LNCaP clone FGC (cell line): ENCODE results near the gene RNASEH2B.

Experiments
- DNase-seq: peaks from one replicate; pipeline ENCODE4 v3.0.0-alpha.2; 2011; ENCODE audit warnings: low read depth
- H3K4me3 ChIP-seq: 2 replicates; pipeline ENCODE4 v1.5.1; 2011; ENCODE audit warnings: mild to moderate bottlenecking, low read depth, low read length, control low read depth
- TF ChIP-seq, protein P1 (sequence below): IDR thresholded peaks from 2 replicates; pipeline ENCODE4 v1.5.1; 2012; ENCODE audit warnings: mild to moderate bottlenecking; ENCODE audit not compliant: control insufficient read depth, insufficient read depth; ENCODE audit errors: extremely low read depth

The RNASEH2B gene

DNA sequence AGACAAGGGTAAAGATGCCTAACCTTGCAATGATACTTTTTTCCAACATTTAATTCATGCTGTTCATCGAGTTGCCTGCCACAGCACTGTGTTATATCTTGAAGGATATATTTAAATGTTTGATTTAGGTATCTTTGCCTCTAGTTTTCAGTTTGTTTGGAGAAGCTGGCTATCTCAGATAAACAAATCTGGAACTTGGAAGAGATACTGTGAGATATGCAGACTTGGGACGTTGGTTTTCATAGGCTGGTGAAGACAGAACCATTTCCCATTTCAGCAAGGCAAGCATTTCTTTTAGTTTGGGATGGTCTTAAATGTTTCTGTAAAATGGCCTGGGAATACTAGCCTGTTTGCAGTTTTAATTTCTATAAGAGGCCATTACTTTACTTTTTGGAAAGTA is 3.3 kb downstream of the RNASEH2B start:
- H3K4me3 ChIP-seq, result no peak overlapping the region
- no peak for DNase-seq
- TF ChIP-seq, protein P1, sequence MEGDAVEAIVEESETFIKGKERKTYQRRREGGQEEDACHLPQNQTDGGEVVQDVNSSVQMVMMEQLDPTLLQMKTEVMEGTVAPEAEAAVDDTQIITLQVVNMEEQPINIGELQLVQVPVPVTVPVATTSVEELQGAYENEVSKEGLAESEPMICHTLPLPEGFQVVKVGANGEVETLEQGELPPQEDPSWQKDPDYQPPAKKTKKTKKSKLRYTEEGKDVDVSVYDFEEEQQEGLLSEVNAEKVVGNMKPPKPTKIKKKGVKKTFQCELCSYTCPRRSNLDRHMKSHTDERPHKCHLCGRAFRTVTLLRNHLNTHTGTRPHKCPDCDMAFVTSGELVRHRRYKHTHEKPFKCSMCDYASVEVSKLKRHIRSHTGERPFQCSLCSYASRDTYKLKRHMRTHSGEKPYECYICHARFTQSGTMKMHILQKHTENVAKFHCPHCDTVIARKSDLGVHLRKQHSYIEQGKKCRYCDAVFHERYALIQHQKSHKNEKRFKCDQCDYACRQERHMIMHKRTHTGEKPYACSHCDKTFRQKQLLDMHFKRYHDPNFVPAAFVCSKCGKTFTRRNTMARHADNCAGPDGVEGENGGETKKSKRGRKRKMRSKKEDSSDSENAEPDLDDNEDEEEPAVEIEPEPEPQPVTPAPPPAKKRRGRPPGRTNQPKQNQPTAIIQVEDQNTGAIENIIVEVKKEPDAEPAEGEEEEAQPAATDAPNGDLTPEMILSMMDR, result no peak

- TF ChIP-seq, protein P1, result no peak
These were observed 4.6 kb downstream of the RNASEH2B start for GRCh38 chr13:50914176-50914700.

GRCh38 chr13:50914848-50915247 is 5.3 kb downstream of the RNASEH2B start:
- no peak for DNase-seq

More at GRCh38 chr13:50914176-50914700, 4.6 kb downstream of the RNASEH2B start:
- DNase-seq, result no peak
- no peak overlapping the region for H3K4me3 ChIP-seq

DNA sequence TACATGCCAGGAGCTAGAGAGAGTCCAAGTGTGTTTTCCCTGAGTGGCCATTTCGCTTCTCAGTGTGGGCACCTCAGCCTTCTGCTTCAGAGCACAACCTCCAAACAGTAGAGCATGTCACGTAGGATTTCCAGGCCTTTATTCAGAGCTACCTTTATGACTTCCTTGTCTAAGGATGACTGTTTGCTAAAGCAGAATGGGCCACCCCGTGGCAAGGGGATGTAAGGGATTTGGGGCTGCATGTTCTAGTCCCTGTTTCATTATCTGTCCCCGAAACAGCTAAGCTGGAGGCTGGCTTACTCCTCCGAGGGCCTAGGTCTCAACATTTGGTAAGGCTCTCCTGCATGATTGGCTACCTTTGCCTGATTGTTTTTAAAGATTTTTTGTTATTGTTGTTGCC is 6.0 kb downstream of the RNASEH2B start:
- no peak overlapping the region for H3K4me3 ChIP-seq
- no peak for DNase-seq
- TF ChIP-seq, protein P1, result no peak

More at GRCh38 chr13:50914848-50915247, 5.3 kb downstream of the RNASEH2B start:
- TF ChIP-seq, protein P1, result no peak
- no peak overlapping the region for H3K4me3 ChIP-seq

GRCh38 chr13:50916701-50917184 is 7.2 kb downstream of the RNASEH2B start:
- DNase-seq, result no peak
- no peak overlapping the region for H3K4me3 ChIP-seq
- TF ChIP-seq, protein P1, result no peak

DNA sequence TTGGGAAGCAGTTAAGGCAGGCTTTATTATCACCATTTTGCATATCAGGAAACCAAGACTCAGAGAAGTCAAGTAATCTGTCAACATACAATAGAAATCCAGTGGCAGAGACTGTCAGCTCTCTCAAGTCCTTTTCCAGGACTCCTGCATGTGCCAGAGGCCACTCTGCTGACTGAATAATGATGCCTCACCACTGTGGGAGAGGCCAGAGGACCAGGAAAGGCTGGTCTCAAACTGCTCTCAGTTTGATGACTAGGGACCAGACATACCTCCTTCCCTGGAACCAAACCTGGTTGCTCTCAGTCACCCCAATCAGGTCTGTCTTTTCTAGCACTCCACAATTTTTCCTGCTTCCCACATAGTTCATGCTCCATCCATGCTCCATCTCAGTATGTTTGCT is 8.0 kb downstream of the RNASEH2B start:
- no peak overlapping the region for H3K4me3 ChIP-seq
- DNase-seq, result no peak
- TF ChIP-seq, protein P1, result no peak

- H3K4me3 ChIP-seq, result no peak overlapping the region
These were observed 9.0 kb downstream of the RNASEH2B start for GRCh38 chr13:50918567-50918966.

More at GRCh38 chr13:50918567-50918966, 9.0 kb downstream of the RNASEH2B start:
- no peak for DNase-seq
- TF ChIP-seq, protein P1, result no peak
